Suprapubic skin (tissue), 4 donors: Measurements from ENCODE around the gene CAMK2N1. TPM values are rescaled to one million over a fixed set of nuclear protein-coding genes. Genes with fewer than 3 reads are reported as not detected.

ENCODE experiments used
- DNase-seq, 2 donors: peaks; one replicate each; pipeline ENCODE4 v3.0.0-alpha.2; 2019; ENCODE audit warnings: low spot score in 2 of 2
- H3K27ac ChIP-seq: fragments of 200-600 bp; sonication (generic); one replicate; pipeline ENCODE4 v1.5.1; 2019
- H3K27me3 ChIP-seq: fragments of 200-600 bp; sonication (generic); one replicate; pipeline ENCODE4 v1.5.1; 2019
- H3K36me3 ChIP-seq: fragments of 200-600 bp; sonication (generic); one replicate; pipeline ENCODE4 v1.5.1; 2019
- H3K4me1 ChIP-seq: fragments of 200-600 bp; sonication (generic); one replicate; pipeline ENCODE4 v1.5.1; 2019
- H3K4me3 ChIP-seq: fragments of 200-600 bp; sonication (generic); one replicate; pipeline ENCODE4 v1.5.1; 2019; ENCODE audit warnings: mild to moderate bottlenecking
- H3K9me3 ChIP-seq: fragments of 200-600 bp; sonication (generic); one replicate; pipeline ENCODE4 v1.5.1; 2019
- EP300 ChIP-seq: sonication (generic); formaldehyde crosslinking; IDR thresholded peaks from one replicate; pipeline ENCODE4 v1.6.1; 2017; ENCODE audit warnings: antibody characterized with exemption
- POLR2A ChIP-seq, 2 donors: fragments of 450-650 bp; IDR thresholded peaks; one replicate each; pipeline ENCODE4 v1.6.1; 2017; ENCODE audit warnings: antibody characterized with exemption in 2 of 2, mild to moderate bottlenecking in 2 of 2, moderate library complexity in 2 of 2
- POLR2AphosphoS5 ChIP-seq, 3 donors: sonication (generic); formaldehyde crosslinking; IDR thresholded peaks; one replicate each; pipeline ENCODE4 v1.6.1; 2017; ENCODE audit warnings: antibody characterized with exemption in 3 of 3
- WGBS: methylation state at CpG from one replicate; pipeline ENCODE4 v1.1.5; 2018; 5-methylcytosine and 5-hydroxymethylcytosine counted together
- total RNA-seq, 4 donors: library from RNA; depleted of rRNA; stranded (reverse); fragments of >200 nt; gene quantifications; one replicate each; pipeline ENCODE4 v1.1.0, GENCODE V29; 2016
- TF ChIP-seq, protein P1 (sequence below), 2 donors: fragments of 200-600 bp in 1 of 2; fragments of 450-650 bp in 1 of 2; sonication (generic) in 1 of 2; IDR thresholded peaks; one replicate each; pipeline ENCODE4 v1.5.1; 2016 to 2019; ENCODE audit warnings: antibody characterized with exemption in 2 of 2, mild to moderate bottlenecking in 1 of 2, moderate library complexity in 1 of 2

Gene CAMK2N1
- total RNA-seq, 4 donors from 2014 or later = 7.0 to 18.1 (median 9.5) TPM

DNA sequence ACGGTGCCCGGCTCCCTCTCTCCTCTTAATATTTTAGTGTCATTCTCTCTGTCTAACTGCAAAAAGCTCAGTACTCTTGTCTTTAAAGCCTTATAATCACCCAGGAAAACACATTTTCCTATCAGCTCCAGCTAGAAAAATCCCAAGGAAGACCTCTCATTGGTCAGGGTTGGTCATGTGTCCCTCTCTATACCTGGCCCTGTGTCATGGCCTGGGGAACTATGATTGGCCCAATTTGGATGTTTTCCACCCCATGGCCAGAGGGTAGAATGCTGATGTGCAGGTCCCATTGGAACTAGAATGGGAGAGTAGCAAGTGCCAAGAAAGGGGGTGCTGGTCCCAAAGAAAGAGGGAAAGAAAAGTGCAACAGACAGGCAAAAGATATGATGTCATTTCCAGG lies 27.3 kb downstream of the CAMK2N1 start:
- H3K36me3 ChIP-seq = no peaks in the 10 kb centered on the region
- no peaks in the 10 kb centered on the region for H3K9me3 ChIP-seq
- no peak for DNase-seq
- WGBS = 90% methylated on average over 2 of the region's 2 CpGs
- no peak overlapping the region for H3K27ac ChIP-seq
- TF ChIP-seq POLR2AphosphoS5 (IDR thresholded peaks at IDR 0.05) (no peak), EP300 (no peak), POLR2A (IDR thresholded peaks at IDR 0.05) (no peak)
- TF ChIP-seq, protein P1, sequence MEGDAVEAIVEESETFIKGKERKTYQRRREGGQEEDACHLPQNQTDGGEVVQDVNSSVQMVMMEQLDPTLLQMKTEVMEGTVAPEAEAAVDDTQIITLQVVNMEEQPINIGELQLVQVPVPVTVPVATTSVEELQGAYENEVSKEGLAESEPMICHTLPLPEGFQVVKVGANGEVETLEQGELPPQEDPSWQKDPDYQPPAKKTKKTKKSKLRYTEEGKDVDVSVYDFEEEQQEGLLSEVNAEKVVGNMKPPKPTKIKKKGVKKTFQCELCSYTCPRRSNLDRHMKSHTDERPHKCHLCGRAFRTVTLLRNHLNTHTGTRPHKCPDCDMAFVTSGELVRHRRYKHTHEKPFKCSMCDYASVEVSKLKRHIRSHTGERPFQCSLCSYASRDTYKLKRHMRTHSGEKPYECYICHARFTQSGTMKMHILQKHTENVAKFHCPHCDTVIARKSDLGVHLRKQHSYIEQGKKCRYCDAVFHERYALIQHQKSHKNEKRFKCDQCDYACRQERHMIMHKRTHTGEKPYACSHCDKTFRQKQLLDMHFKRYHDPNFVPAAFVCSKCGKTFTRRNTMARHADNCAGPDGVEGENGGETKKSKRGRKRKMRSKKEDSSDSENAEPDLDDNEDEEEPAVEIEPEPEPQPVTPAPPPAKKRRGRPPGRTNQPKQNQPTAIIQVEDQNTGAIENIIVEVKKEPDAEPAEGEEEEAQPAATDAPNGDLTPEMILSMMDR (IDR thresholded peaks at IDR 0.05) = no peak
- peaks cover 14% of the 10 kb centered on the region for H3K27me3 ChIP-seq
- no peak overlapping the region for H3K4me3 ChIP-seq
- no peaks in the 10 kb centered on the region for H3K4me1 ChIP-seq

DNA sequence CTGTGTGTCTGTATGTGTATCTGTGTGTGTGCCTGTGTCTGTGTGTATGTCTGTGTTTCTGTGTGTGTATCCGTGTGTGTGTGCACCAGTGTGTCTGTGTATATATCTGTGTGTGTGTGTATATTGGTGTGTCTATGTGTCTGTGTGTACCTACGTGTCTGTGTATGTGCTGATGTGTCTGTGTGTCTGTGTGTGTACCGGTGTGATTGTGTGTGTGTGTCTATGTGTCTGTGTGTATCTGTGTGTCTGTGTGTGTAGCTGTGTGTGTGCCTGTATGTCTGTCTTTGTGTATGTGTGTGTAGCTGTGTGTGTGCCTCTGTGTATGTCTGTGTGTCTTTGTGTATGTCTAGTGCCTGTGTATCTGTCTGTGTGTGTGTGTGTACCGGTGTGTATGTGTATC lies 32.0 kb downstream of the CAMK2N1 start:
- Histone ChIP-seq H3K27ac (no peak overlapping the region), H3K27me3 (peaks cover 21% of the 10 kb centered on the region), H3K4me3 (no peak overlapping the region), H3K4me1 (no peaks in the 10 kb centered on the region), H3K9me3 (no peaks in the 10 kb centered on the region), H3K36me3 (no peaks in the 10 kb centered on the region)
- WGBS = 82% methylated on average over 4 of the region's 4 CpGs
- TF ChIP-seq, protein P1 (IDR thresholded peaks at IDR 0.05) = no peak
- no peak for TF ChIP-seq POLR2AphosphoS5 (IDR thresholded peaks at IDR 0.05)
- TF ChIP-seq EP300 = no peak
- TF ChIP-seq POLR2A (IDR thresholded peaks at IDR 0.05) = no peak
- DNase-seq = no peak

DNA sequence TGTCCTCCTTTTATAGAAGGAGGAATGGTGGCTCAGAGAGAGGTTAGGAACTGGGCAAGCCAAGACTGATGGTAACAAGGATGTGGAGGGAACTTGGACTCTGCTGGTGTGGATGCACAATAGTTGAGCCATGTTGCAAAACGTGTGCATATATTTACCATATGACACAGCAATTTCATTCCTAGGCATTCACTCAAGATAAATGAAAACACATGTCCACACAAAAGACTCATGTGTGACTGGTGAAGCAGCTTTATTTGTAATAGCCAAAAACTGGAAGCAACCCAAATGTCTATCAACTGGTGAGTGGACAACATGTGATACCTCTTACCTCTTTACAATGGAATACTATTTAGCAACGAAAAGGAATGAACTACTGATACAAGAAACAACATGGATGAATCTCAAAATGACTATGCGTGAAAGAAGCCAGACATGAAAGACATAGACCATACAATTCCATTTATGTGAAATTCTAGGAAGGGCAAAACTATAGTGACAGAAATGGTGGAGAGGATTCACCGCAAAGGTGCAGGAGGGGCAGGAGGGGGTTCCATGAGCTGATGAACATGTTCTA lies 36.2 kb downstream of the CAMK2N1 start:
- H3K27me3 ChIP-seq = peaks cover 29% of the 10 kb centered on the region
- H3K4me3 ChIP-seq = no peak overlapping the region

DNA sequence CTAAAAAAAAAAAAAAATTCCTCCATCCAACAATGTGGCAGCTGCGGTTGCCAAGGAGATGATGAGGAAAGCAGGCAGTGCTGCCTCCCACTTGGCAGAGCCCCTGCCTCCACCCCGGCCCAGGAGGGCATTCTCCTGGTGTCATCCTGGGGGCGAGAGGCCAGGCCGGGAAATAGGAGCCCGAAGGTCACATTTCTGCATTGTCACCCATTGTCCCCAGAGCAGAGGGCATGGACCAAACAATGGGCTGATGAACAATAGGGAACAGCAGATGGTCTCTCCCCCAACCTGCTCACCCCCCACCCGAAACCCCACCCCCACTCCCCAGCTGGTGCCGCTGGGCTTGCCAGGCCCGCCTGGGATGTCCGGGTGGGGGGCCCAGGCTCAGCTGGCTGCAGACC lies 37.3 kb downstream of the CAMK2N1 start:
- Histone ChIP-seq H3K27ac (no peak overlapping the region), H3K4me1 (no peaks in the 10 kb centered on the region), H3K27me3 (peaks cover 29% of the 10 kb centered on the region), H3K9me3 (no peaks in the 10 kb centered on the region), H3K4me3 (no peak overlapping the region), H3K36me3 (no peaks in the 10 kb centered on the region)
- no peak for DNase-seq
- 27% methylated on average over 6 of the region's 9 CpGs for WGBS
- TF ChIP-seq POLR2AphosphoS5 (IDR thresholded peaks at IDR 0.05) (no peak), EP300 (no peak), POLR2A (IDR thresholded peaks at IDR 0.05) (no peak)
- TF ChIP-seq, protein P1 (IDR thresholded peaks at IDR 0.05) = no peak

More for the DNA sequence above, 36.2 kb downstream of the CAMK2N1 start:
- no peaks in the 10 kb centered on the region for H3K4me1 ChIP-seq
- H3K9me3 ChIP-seq = no peaks in the 10 kb centered on the region
- WGBS = 65% methylated on average over 4 of the region's 4 CpGs
- TF ChIP-seq EP300 (no peak), POLR2AphosphoS5 (IDR thresholded peaks at IDR 0.05) (no peak)
- no peak overlapping the region for H3K27ac ChIP-seq
- H3K36me3 ChIP-seq = no peaks in the 10 kb centered on the region
- no peak for DNase-seq

DNA sequence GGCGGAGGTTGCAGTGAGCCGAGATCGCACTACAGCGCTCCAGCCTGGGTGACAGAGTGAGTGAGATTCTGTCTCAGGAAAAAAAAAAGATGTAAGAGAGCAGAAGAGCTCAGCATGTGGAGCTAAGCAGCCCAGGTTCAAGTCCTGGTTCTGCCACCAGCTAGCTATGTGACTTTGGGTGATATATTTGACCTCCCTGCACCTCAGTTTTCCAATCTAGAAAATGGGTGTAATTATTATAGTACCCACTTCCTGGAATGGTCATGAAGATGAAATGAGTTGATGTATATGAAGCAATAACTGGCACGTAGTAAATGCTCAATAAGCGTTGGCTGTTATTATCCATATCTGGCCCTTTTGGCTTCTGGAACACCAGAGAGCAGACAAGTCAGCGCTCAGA lies 38.2 kb downstream of the CAMK2N1 start:
- TF ChIP-seq EP300 = no peak
- Histone ChIP-seq H3K9me3 (no peaks in the 10 kb centered on the region), H3K4me3 (no peak overlapping the region), H3K36me3 (no peaks in the 10 kb centered on the region), H3K27ac (no peak overlapping the region), H3K27me3 (peaks cover 24% of the 10 kb centered on the region), H3K4me1 (no peaks in the 10 kb centered on the region)
- DNase-seq = no peak
- 96% methylated on average over 7 of the region's 7 CpGs for WGBS

DNA sequence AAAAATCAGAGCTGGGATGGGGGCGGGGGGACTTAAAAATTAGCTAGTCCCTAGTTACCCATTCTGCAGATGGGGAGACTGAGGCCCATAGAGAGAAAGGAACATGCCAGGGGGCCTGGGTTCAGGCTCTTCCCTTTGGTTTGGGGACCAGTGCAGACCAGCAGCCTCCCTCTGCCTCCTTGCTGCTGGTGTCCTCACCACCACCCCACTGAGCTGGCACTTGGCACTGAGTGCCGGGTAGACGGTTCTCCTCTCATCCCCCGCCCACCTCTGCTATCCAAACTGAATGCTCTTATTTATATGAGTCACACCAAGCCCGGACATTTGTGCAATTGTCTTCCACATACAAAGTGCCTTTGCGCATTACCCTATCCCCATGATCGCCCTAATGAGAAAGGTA lies 39.2 kb downstream of the CAMK2N1 start:
- 64% methylated on average over 7 of the region's 7 CpGs for WGBS
- Histone ChIP-seq H3K27ac (no peak overlapping the region), H3K36me3 (no peaks in the 10 kb centered on the region), H3K4me1 (no peaks in the 10 kb centered on the region), H3K4me3 (no peak overlapping the region), H3K9me3 (no peaks in the 10 kb centered on the region), H3K27me3 (peaks cover 23% of the 10 kb centered on the region)
- TF ChIP-seq EP300 (no peak), POLR2AphosphoS5 (IDR thresholded peaks at IDR 0.05) (no peak), POLR2A (IDR thresholded peaks at IDR 0.05) (no peak)
- TF ChIP-seq, protein P1 (IDR thresholded peaks at IDR 0.05) = no peak
- peak in 1 of 2 donors; percentile 29 for DNase-seq
